WTC11 (cell line): ENCODE data around the gene PARVG.

Source experiments
- ATF2 ChIP-seq: sonication (generic); formaldehyde crosslinking; IDR thresholded peaks from 2 replicates; pipeline ENCODE4 v1.8.1; 2022; ENCODE audit warnings: low read depth, missing genetic modification reagents, borderline replicate concordance
- CBFB ChIP-seq: sonication (generic); formaldehyde crosslinking; IDR thresholded peaks from 2 replicates; pipeline ENCODE4 v1.8.1; 2022; ENCODE audit warnings: mild to moderate bottlenecking, low read depth, missing genetic modification reagents
- CTCF ChIP-seq: fragments of 200-600 bp; IDR thresholded peaks from 2 replicates; pipeline ENCODE4 v1.8.0; 2022; ENCODE audit warnings: antibody characterized with exemption
- GRHL2 ChIP-seq: fragments of 250-450 bp; sonication (Bioruptor Pico); IDR thresholded peaks from 2 replicates; pipeline ENCODE4 v1.8.0; 2022; ENCODE audit warnings: mild to moderate bottlenecking, moderate library complexity; ENCODE audit not compliant: insufficient replicate concordance, severe bottlenecking
- HMGXB4 ChIP-seq: sonication (generic); formaldehyde crosslinking; IDR thresholded peaks from 2 replicates; pipeline ENCODE4 v1.8.1; 2023; ENCODE audit warnings: mild to moderate bottlenecking, moderate library complexity, missing genetic modification reagents
- MAX ChIP-seq: sonication (generic); formaldehyde crosslinking; IDR thresholded peaks from 2 replicates; pipeline ENCODE4 v1.8.0; 2022; ENCODE audit warnings: mild to moderate bottlenecking, missing genetic modification reagents
- NFATC4 ChIP-seq: fragments of 250-450 bp; sonication (Bioruptor Pico); IDR thresholded peaks from 2 replicates; pipeline ENCODE4 v1.9.0; 2021; ENCODE audit warnings: mild to moderate bottlenecking
- NR2C2 ChIP-seq: sonication (generic); formaldehyde crosslinking; IDR thresholded peaks from 2 replicates; pipeline ENCODE4 v1.8.0; 2022; ENCODE audit warnings: mild to moderate bottlenecking, missing genetic modification reagents
- SMAD3 ChIP-seq: sonication (generic); formaldehyde crosslinking; IDR thresholded peaks from 2 replicates; pipeline ENCODE4 v1.8.0; 2022; ENCODE audit warnings: missing genetic modification reagents, mild to moderate bottlenecking, borderline replicate concordance
- ZNF232 ChIP-seq: sonication (generic); formaldehyde crosslinking; IDR thresholded peaks from 2 replicates; pipeline ENCODE4 v1.8.0; 2022; ENCODE audit warnings: mild to moderate bottlenecking, missing genetic modification reagents
- ZNF263 ChIP-seq: sonication (generic); formaldehyde crosslinking; IDR thresholded peaks from 2 replicates; pipeline ENCODE4 v1.8.1; 2022; ENCODE audit warnings: low read depth, mild to moderate bottlenecking, moderate library complexity, missing genetic modification reagents
- ZNF423 ChIP-seq: fragments of 250-450 bp; sonication (Bioruptor Pico); IDR thresholded peaks from 2 replicates; pipeline ENCODE4 v2.1.2; 2022; ENCODE audit warnings: mild to moderate bottlenecking, moderate library complexity
- ZNF532 ChIP-seq: fragments of 250-450 bp; sonication (Bioruptor Pico); IDR thresholded peaks from 2 replicates; pipeline ENCODE4 v1.9.0; 2021; ENCODE audit warnings: mild to moderate bottlenecking, borderline replicate concordance
- ZNF671 ChIP-seq: fragments of 250-450 bp; sonication (Bioruptor Pico); IDR thresholded peaks from 2 replicates; pipeline ENCODE4 v1.8.0; 2021; ENCODE audit warnings: mild to moderate bottlenecking

- TF ChIP-seq ATF2 (CRISPR knock-in tag) (no peak), GRHL2 (CRISPR knock-in tag) (no peak), ZNF232 (no peak), CBFB (no peak), ZNF263 (CRISPR knock-in tag) (no peak), SMAD3 (CRISPR knock-in tag) (no peak), CTCF (no peak), MAX (CRISPR knock-in tag) (no peak), ZNF423 (CRISPR knock-in tag) (no peak), ZNF671 (no peak), ZNF532 (no peak), HMGXB4 (CRISPR knock-in tag) (no peak), NFATC4 (CRISPR knock-in tag) (no peak), NR2C2 (CRISPR knock-in tag) (no peak)
These were observed 37.6 kb upstream of the PARVG start for GRCh38 chr22:44143105-44143474.
